Bronchial smooth muscle cell (primary cell): ENCODE data around the gene PCDHA9. TPM values are rescaled to one million over a fixed set of nuclear protein-coding genes. Genes with fewer than 3 reads are reported as not detected.

ENCODE experiments used
- total RNA-seq: library from RNA; depleted of rRNA; stranded (reverse); fragments of >200 nt; gene quantifications from 2 replicates; pipeline ENCODE4 v1.2.1, GENCODE V29; 2014

Gene PCDHA9, protein sequence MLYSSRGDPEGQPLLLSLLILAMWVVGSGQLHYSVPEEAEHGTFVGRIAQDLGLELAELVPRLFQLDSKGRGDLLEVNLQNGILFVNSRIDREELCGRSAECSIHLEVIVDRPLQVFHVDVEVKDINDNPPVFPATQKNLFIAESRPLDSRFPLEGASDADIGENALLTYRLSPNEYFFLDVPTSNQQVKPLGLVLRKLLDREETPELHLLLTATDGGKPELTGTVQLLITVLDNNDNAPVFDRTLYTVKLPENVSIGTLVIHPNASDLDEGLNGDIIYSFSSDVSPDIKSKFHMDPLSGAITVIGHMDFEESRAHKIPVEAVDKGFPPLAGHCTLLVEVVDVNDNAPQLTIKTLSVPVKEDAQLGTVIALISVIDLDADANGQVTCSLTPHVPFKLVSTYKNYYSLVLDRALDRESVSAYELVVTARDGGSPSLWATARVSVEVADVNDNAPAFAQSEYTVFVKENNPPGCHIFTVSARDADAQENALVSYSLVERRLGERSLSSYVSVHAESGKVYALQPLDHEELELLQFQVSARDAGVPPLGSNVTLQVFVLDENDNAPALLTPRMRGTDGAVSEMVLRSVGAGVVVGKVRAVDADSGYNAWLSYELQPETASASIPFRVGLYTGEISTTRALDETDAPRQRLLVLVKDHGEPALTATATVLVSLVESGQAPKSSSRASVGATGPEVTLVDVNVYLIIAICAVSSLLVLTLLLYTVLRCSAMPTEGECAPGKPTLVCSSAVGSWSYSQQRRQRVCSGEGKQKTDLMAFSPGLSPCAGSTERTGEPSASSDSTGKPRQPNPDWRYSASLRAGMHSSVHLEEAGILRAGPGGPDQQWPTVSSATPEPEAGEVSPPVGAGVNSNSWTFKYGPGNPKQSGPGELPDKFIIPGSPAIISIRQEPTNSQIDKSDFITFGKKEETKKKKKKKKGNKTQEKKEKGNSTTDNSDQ
- 0.09 and 0.16 TPM in 2 replicates for total RNA-seq

DNA sequence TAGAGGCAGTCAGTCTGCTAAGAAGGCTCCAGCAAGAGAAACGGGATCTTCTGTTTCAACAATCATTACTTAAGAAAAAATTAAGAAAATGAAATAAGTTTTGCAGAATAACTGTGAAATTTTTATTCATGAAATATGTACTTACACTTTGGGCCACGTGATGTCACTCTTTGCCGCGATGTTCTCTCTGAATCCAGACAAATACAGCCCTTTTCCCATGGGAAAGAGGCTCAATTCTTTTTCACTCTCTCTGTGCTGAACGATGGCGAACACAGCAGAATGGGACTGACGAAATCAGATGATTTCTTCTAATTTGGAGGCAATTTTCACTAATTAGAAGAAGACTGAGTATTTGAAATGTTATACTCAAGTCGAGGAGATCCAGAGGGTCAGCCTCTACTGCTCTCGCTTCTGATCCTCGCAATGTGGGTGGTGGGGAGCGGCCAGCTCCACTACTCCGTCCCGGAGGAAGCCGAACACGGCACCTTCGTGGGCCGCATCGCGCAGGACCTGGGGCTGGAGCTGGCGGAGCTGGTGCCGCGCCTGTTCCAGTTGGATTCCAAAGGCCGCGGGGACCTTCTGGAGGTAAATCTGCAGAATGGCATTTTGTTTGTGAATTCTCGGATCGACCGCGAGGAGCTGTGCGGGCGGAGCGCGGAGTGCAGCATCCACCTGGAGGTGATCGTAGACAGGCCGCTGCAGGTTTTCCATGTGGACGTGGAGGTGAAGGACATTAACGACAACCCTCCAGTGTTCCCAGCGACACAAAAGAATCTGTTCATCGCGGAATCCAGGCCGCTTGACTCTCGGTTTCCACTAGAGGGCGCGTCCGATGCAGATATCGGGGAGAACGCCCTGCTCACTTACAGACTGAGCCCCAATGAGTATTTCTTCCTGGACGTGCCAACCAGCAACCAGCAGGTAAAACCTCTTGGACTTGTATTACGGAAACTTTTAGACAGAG is at the start of gene PCDHA9:
Gene PCDHA9 (plus strand): TSS at position 244 of the 964 bp plus-strand sequence. CDS start 114 bp downstream, at position 358.

DNA sequence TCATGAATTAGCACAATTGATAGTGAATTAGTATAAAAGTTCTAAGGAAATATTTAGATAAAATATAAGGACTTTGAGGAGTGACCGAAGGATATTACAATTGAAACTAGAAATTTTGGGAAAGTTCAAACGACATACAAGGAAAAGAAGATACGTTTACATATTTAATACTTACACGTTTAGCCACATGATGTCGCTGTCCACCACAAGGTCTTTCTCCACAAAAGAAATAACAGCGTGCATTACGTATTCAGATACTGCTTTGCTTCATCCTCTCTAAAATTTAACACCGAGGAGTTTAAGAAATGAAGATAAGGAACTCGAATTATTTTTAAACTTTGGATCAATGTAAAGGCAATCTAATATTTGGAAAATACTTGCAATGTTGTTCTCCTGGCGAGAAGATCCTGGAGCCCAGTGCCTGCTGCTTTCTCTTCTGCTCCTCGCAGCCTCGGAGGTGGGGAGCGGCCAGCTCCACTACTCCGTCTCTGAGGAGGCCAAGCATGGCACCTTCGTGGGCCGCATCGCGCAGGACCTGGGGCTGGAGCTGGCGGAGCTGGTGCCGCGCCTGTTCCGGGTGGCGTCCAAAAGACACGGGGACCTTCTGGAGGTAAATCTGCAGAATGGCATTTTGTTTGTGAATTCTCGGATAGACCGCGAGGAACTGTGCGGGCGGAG is 47.2 kb upstream of the PCDHA9 start, which contains the start of gene PCDHA3:
Gene PCDHA3 (plus strand): TSS at position 242 of the 678 bp plus-strand sequence.

DNA sequence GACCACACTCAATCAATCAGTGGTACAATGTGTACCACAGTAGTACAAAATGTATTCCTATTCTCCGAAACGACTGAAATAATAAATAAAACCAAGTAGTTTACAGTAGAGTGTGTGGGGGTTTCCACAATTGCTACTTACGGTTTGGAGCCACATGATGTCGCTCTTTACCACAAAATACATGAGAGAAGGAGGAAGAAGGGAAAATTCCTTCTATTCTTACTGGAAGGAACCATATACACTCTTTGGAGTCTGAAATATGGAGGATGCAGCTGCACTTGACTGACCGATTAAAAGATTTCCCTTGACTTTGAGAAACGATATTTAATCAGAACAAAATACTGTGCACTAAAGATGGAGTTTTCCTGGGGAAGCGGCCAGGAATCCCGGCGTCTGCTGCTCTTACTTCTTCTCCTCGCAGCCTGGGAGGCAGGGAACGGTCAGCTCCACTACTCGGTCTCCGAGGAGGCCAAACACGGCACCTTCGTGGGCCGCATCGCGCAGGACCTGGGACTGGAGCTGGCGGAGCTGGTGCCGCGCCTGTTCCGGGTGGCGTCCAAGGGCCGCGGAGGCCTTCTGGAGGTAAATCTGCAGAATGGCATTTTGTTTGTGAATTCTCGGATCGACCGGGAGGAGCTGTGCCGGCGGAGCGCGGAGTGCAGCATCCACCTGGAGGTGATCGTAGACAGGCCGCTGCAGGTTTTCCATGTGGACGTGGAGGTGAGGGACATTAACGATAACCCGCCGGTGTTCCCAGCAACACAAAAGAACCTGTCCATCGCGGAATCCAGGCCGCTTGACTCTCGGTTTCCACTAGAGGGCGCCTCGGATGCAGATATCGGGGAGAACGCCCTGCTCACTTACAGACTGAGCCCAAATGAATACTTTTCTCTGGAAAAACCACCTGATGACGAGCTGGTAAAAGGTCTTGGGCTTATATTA is 41.1 kb upstream of the PCDHA9 start, which contains the start of gene PCDHA4:
Gene PCDHA4 (plus strand): TSS at position 235 of the 942 bp plus-strand sequence.

DNA sequence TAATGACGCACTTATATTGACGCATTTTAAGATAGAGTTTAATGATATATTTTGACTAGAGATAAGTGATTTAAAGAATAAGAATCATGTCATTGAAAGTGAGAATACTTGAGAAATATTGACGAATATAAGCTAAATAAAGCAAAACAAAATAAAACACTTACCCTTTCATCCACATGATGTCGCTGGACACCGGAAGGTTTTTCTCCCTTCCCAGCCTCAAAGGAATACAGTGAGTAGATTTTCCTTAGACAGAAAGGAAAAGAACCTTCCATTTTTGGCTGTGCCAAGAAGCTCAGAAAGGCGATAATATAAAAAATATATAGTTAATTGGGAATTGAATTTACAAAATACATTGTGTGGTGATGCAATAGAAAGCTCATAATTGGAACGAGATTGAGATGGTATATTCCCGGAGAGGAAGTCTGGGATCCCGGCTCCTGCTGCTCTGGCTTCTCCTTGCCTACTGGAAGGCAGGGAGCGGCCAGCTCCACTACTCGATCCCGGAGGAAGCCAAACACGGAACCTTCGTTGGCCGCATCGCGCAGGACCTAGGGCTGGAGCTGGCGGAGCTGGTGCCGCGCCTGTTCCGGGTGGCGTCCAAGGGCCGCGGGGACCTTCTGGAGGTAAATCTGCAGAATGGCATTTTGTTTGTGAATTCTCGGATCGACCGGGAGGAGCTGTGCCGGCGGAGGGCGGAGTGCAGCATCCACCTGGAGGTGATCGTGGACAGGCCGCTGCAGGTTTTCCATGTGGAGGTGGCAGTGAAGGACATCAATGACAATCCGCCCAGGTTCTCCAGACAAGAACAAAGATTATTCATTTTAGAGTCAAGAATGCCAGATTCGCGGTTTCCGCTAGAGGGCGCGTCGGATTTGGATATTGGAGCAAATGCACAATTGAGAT is 26.6 kb upstream of the PCDHA9 start, which contains the start of gene PCDHA5:
Gene PCDHA5 (plus strand): TSS at position 239 of the 906 bp plus-strand sequence.

DNA sequence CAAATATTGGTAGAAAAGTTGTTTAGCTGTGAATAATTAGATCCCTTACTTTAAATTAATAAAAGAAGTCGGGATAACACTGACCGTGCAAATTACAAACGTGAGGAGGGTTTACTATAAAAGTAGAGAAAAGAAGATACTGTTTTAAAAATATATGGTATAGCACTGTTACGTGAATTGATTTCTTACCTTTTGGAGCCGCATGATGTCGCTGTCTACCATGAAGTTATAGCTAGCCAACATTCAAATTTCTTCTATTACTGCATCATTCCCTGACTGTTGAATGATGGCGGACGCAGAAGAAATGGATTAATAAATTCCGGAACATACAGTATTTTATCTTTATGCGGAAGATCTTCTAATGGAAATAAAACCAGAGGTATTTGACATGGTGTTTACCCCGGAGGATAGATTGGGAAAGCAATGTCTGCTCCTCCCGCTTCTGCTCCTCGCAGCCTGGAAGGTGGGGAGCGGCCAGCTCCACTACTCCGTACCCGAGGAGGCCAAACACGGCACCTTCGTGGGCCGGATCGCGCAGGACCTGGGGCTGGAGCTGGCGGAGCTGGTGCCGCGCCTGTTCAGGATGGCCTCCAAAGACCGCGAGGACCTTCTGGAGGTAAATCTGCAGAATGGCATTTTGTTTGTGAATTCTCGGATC is 20.3 kb upstream of the PCDHA9 start, which contains the start of gene PCDHA6:
Gene PCDHA6 (plus strand): TSS at position 257 of the 658 bp plus-strand sequence. CDS start 132 bp downstream, at position 389.

DNA sequence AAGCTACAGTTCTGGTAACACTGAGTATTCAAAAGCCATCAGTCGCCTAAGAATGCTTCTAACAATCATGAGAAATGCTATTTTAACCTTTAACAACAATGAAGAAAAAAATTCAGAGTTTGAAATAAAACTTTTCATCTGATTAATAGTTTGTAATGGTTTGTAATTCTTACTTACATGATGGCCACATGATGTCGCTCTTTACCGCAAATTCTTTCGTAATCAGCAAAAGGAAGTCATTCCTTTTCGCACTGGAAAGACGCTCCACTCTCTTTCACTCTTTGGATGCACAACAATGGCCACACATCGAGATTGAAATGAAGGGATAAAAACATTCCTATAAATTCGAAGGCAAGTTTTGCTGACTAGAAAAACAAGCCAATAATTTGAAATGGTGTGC is 14.2 kb upstream of the PCDHA9 start, which contains the start of gene PCDHA7:
Gene PCDHA7 (plus strand): TSS at position 277 of the 400 bp plus-strand sequence. CDS start 115 bp downstream, at position 392.

DNA sequence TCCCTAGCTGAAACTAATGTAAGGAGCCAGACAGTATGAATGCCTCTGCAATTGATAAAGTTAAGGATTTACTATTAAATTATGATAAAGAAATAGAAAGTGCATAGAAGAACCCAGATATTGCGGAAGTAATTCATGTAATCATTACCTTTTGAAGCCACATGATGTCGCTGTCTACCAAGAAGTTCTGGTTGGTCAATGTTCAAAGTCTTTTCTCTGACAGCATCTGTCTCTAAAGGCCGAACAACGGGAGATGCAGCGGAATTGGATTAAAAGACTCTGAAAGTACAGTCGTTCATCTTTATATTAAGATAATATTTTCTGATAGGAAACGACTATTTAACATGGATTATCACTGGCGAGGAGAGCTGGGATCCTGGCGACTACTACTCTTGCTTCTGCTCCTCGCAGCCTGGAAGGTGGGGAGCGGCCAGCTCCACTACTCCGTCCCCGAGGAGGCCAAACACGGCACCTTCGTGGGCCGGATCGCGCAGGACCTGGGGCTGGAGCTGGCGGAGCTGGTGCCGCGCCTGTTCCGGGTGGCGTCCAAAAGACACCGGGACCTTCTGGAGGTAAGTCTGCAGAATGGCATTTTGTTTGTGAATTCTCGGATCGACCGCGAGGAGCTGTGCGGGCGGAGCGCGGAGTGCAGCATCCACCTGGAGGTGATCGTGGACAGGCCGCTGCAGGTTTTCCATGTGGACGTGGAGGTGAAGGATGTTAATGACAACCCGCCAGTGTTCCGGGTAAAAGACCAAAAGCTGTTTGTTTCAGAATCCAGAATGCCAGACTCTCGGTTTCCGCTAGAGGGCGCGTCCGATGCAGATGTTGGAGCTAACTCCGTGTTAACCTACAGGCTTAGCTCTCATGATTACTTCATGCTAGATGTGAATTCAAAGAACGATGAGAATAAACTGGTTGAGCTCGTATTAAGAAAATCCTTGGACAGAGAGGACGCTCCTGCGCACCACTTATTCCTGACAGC is 6.9 kb upstream of the PCDHA9 start, which contains the start of gene PCDHA8:
Gene PCDHA8 (plus strand): TSS at position 210 of the 985 bp plus-strand sequence. CDS start 135 bp downstream, at position 345.

DNA sequence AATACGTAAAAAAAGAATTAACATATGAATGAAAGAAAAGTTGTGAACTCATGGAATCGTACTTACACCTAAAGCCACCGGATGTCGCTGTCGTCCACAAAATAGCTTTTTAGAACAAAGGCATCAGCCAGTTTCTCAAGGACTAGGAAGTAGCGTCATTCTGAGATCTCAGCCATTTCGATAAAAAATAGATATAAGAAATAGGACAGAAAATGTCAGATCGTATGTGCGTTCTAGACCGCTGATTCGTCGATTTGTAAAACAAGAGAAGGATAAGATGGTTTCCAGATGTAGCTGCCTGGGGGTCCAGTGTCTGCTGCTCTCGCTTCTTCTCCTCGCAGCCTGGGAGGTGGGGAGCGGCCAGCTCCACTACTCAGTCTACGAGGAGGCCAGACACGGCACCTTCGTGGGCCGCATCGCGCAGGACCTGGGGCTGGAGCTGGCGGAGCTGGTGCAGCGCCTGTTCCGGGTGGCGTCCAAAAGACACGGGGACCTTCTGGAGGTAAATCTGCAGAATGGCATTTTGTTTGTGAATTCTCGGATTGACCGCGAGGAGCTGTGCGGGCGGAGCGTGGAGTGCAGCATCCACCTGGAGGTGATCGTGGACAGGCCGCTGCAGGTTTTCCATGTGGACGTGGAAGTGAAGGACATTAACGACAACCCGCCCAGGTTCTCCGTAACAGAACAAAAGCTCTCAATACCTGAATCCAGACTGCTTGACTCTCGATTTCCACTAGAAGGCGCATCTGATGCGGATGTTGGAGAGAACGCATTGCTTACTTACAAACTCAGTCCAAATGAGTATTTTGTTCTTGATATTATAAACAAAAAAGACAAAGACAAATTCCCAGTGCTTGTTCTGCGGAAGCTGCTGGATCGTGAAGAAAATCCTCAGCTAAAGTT is 7.8 kb downstream of the PCDHA9 start, which contains the start of gene PCDHA10:
Gene PCDHA10 (plus strand): TSS at position 126 of the 903 bp plus-strand sequence. CDS start 152 bp downstream, at position 278.

DNA sequence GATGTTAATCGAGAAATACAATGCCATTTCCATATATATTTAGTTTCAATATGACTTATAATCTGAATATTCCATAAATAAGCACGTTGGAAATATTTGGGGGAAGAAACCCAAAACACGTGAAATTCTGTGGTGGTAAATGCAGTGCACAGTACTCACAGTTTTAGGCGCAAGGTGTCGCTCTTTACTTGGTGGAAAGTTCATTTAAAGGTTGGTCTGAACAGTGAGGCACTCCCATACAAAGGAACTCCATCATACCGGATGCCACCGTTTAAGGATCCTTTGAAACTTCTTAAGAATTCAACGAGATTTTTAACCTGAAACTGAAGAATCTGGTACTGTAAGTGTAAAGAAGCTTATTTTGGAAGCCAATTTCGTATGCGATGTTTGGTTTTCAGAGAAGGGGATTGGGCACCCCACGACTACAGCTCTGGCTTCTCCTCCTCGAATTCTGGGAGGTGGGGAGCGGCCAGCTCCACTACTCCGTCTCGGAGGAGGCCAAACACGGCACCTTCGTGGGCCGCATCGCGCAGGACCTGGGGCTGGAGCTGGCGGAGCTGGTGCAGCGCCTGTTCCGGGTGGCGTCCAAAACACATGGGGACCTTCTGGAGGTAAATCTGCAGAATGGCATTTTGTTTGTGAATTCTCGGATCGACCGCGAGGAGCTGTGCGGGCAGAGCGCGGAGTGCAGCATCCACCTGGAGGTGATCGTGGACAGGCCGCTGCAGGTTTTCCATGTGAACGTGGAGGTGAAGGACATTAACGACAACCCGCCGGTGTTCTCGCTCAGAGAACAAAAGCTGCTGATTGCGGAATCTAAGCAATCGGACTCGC is 20.8 kb downstream of the PCDHA9 start, which contains the start of gene PCDHA11:
Gene PCDHA11 (plus strand): TSS at position 237 of the 834 bp plus-strand sequence. CDS start 147 bp downstream, at position 384.

DNA sequence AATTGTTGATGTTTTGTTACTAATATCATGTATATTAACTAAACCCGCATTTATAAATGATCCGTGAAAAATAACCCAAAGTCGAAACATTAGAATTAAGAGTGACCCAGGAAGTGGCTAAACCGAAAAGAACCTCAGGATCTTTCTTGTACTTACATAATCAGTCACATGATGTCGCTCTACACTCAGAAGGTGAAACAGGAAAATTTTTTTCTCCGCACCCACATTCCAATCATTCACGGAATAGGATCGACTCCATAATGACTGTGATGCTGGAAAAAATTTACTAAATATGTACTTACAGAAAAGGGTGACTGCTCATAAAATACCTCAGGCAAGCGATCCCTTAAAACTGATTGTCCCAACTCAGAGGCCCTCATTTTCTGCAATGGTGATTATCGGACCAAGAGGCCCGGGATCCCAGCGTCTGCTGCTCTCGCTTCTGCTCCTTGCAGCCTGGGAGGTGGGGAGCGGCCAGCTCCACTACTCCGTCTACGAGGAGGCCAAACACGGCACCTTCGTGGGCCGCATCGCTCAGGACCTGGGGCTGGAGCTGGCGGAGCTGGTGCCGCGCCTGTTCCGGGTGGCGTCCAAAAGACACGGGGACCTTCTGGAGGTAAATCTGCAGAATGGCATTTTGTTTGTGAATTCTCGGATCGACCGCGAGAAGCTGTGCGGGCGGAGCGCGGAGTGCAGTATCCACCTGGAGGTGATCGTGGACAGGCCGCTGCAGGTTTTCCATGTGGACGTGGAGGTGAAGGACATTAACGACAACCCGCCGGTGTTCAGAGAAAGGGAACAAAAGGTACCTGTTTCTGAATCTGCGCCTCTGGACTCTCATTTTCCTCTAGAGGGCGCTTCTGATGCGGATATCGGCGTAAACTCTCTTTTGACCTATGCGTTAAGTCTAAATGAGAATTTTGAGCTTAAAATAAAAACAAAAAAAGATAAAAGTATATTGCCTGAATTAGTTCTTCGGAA is 27.2 kb downstream of the PCDHA9 start, which contains the start of gene PCDHA12:
Gene PCDHA12 (plus strand): TSS at position 224 of the 981 bp plus-strand sequence. CDS start 165 bp downstream, at position 389.

DNA sequence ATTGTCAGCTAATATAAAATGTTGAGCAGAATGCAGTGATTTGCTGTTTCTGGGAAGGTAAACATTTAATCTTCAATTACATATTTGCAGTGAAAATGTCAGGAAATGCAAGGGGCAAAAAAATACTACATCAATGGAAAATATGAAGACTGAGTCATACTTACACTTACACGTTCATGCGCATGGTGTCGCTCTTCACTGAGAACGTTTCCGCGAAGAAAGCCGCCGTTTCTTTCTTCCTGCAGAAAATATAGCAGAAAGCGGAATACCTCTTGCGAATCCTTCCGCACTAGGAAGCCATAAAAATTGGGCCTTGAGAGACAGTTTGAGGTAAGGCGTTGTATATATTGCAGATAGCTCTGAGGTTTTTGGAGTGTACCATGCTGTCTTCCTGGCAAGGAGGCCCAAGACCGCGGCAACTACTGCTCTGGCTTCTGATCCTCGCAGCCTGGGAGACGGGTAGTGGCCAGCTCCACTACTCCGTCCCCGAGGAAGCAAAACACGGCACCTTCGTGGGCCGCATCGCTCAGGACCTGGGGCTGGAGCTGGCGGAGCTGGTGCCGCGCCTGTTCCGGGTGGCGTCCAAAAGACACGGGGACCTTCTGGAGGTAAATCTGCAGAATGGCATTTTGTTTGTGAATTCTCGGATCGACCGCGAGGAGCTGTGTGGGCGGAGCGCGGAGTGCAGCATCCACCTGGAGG is 33.9 kb downstream of the PCDHA9 start, which contains the start of gene PCDHA13:
Gene PCDHA13 (plus strand): TSS at position 236 of the 702 bp plus-strand sequence. CDS start 145 bp downstream, at position 381.

